ENCODE data around the gene NR3C1. TPM values are rescaled to one million over a fixed set of nuclear protein-coding genes. Genes with fewer than 3 reads are reported as not detected.
A peak's percentile ranks its signal among the peaks of the same experiment; 100 is the strongest.

NR3C1 gene
- total and polyA plus RNA-seq, 7 donors, result 5.5 to 65.6 (median 36.0) TPM

DNA sequence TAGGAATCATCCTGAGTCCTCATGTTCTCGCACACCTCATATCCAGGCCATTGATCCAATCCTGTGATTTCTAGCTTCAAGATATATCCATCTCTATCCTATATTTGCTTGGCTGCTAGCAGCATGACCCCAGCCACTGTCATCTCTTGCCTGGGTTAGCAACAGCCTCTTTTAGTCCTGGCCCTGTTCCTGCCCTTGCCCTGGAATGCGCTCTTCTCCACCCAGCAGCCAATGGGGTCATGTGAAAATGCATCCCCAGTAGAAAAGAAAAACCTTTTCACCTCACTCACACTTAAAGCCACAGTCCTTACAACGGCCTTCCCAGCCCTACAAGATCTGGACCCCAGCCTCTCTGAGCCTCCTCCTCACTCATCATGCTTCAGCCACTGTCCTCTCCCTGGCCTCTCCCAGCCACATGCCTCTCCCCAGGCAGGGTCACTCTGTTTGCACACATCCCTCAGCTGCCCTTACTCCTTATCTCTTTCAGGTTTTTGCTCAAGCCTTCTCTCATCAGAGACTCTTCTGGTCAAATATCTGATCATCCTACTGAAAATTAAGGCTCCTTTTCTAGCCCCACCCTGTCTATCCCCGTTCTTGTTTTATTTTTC is 34.3 kb upstream of the NR3C1 start:
- no peak overlapping the region for H3K27ac ChIP-seq
- intact Hi-C loops (cut with DNase I), result no loop called here
- no peak overlapping the region for H3K4me3 ChIP-seq
- no peaks in the 10 kb centered on the region for H3K9me3 ChIP-seq
- no peak for DNase-seq
- H3K4me1 ChIP-seq, result peaks cover 0 to 3% (median under 1%) of the 10 kb centered on the region in 4 donors
- no peak for TF ChIP-seq EP300 (IDR thresholded peaks at IDR 0.05)
- no peak for TF ChIP-seq POLR2A (IDR thresholded peaks at IDR 0.05)
- TF ChIP-seq, protein P1, sequence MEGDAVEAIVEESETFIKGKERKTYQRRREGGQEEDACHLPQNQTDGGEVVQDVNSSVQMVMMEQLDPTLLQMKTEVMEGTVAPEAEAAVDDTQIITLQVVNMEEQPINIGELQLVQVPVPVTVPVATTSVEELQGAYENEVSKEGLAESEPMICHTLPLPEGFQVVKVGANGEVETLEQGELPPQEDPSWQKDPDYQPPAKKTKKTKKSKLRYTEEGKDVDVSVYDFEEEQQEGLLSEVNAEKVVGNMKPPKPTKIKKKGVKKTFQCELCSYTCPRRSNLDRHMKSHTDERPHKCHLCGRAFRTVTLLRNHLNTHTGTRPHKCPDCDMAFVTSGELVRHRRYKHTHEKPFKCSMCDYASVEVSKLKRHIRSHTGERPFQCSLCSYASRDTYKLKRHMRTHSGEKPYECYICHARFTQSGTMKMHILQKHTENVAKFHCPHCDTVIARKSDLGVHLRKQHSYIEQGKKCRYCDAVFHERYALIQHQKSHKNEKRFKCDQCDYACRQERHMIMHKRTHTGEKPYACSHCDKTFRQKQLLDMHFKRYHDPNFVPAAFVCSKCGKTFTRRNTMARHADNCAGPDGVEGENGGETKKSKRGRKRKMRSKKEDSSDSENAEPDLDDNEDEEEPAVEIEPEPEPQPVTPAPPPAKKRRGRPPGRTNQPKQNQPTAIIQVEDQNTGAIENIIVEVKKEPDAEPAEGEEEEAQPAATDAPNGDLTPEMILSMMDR (IDR thresholded peaks at IDR 0.05), result no peak
- TF ChIP-seq POLR2AphosphoS5 (IDR thresholded peaks at IDR 0.05), result no peak
- no peaks in the 10 kb centered on the region for H3K36me3 ChIP-seq
- H3K27me3 ChIP-seq, result no peaks in the 10 kb centered on the region
- 85 to 87% methylated on average over 4 of the region's 4 CpGs for WGBS, 2 donors

GRCh38 chr5:143436871-143437270 is 33.4 kb upstream of the NR3C1 start:
- Histone ChIP-seq H3K4me3 (no peak overlapping the region), H3K9me3 (no peaks in the 10 kb centered on the region), H3K27ac (no peak overlapping the region), H3K36me3 (no peaks in the 10 kb centered on the region), H3K4me1 (peaks cover 0 to 12% (median 4%) of the 10 kb centered on the region in 4 donors), H3K27me3 (no peaks in the 10 kb centered on the region)
- TF ChIP-seq EP300 (IDR thresholded peaks at IDR 0.05) (no peak), POLR2AphosphoS5 (IDR thresholded peaks at IDR 0.05) (no peak), POLR2A (IDR thresholded peaks at IDR 0.05) (no peak)
- TF ChIP-seq, protein P1 (IDR thresholded peaks at IDR 0.05), result no peak
- intact Hi-C loops (cut with DNase I), result no loop called here
- 54 to 82% methylated on average over 2 of the region's 2 CpGs for WGBS, 2 donors
- no peak for DNase-seq

GRCh38 chr5:143435210-143435657 is 31.7 kb upstream of the NR3C1 start:
- H3K27me3 ChIP-seq, result no peaks in the 10 kb centered on the region
- H3K36me3 ChIP-seq, result no peaks in the 10 kb centered on the region
- peak overlapping the region in 1 of 4 donors; percentile 37 for H3K27ac ChIP-seq
- peaks cover 0 to 14% (median 4%) of the 10 kb centered on the region in 4 donors for H3K4me1 ChIP-seq
- DNase-seq, result no peak
- H3K9me3 ChIP-seq, result no peaks in the 10 kb centered on the region
- intact Hi-C loops (cut with DNase I), result no loop called here
- 40 to 66% methylated on average over 6 of the region's 6 CpGs for WGBS, 2 donors
- H3K4me3 ChIP-seq, result peak overlapping the region in 1 of 4 donors; percentile 10
- TF ChIP-seq POLR2AphosphoS5 (IDR thresholded peaks at IDR 0.05), result peak in 1 of 4 donors; percentile 7
- TF ChIP-seq, protein P1 (IDR thresholded peaks at IDR 0.05), result no peak
- no peak for TF ChIP-seq EP300 (IDR thresholded peaks at IDR 0.05)

DNA sequence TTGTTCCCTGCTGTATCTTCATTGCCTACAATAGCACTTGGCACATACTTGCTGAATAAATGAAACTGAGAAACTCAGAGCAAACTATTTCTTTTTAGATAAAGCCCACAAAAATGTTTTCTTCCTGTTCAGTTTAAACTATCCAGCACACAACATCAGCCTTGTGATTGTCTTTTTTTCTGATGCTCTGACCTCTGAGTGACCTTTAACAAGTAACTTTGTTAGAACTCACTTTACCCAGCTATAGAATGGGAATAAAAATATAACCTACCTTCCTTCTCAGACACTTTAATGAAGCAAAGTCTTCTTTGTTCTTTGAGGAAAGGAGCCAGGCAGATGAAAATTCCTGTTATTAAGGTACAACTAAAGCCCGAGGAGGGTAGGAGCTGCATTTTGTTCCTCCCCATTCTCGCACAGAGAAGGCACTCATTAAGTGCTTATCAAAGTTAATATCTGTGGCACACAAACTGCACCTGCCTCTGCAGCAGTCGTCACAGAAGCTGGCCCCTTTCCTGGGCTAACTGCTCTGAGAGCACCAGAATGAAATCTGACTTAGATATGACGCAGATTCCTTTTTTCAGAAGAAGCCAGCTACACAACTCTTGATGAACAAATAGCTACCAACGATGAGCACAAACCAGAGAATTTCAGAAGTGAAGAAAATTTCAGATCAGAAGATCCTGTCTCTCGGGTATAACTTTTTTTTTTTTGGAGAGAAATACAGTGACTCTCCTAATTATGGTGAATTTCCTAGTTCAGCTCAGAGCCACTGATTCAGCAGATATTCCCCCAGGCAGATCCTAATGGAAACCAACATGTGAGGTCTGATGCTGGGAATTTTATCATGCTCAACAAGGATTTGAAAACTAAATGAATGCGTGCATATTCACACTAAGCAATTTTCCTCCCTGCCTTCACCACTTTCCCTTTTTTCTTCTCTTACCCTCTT is 31.0 kb upstream of the NR3C1 start:
- H3K4me3 ChIP-seq, result peak overlapping the region in 1 of 4 donors; percentile 10
- 45 to 70% methylated on average over 7 of the region's 7 CpGs for WGBS, 2 donors

More for the DNA sequence above, 31.0 kb upstream of the NR3C1 start:
- H3K27me3 ChIP-seq, result no peaks in the 10 kb centered on the region
- peak overlapping the region in 1 of 4 donors; percentile 37 for H3K27ac ChIP-seq
- H3K4me1 ChIP-seq, result peaks cover 0 to 14% (median 4%) of the 10 kb centered on the region in 4 donors
- TF ChIP-seq POLR2A (IDR thresholded peaks at IDR 0.05) (no peak), EP300 (IDR thresholded peaks at IDR 0.05) (no peak), POLR2AphosphoS5 (IDR thresholded peaks at IDR 0.05) (no peak)
- TF ChIP-seq, protein P1 (IDR thresholded peaks at IDR 0.05), result no peak
- H3K36me3 ChIP-seq, result no peaks in the 10 kb centered on the region
- DNase-seq, result no peak
- intact Hi-C loops (cut with DNase I), result no loop called here
- H3K9me3 ChIP-seq, result no peaks in the 10 kb centered on the region

Data from sigmoid colon (tissue), 7 donors.